GM19328 (cell line): ENCODE measurements around the gene LRP5.
"Not testable (repeated sequence)": the region's sequence is repeated elsewhere in the genome, so short reads cannot be mapped to it uniquely, and the experiment has no call there.

Experiments
- ATAC-seq: cut with Tn5 transposase; IDR thresholded peaks from one replicate; pipeline ENCODE4 v1.9.1; 2021; ENCODE audit warnings: mild to moderate bottlenecking, moderate library complexity; ENCODE audit not compliant: unreplicated experiment

The LRP5 gene

GRCh38 chr11:68386331-68386978 lies 74.1 kb downstream of the LRP5 start:
- no peak for ATAC-seq

GRCh38 chr11:68387840-68388239 lies 75.4 kb downstream of the LRP5 start:
- ATAC-seq, result no peak

DNA sequence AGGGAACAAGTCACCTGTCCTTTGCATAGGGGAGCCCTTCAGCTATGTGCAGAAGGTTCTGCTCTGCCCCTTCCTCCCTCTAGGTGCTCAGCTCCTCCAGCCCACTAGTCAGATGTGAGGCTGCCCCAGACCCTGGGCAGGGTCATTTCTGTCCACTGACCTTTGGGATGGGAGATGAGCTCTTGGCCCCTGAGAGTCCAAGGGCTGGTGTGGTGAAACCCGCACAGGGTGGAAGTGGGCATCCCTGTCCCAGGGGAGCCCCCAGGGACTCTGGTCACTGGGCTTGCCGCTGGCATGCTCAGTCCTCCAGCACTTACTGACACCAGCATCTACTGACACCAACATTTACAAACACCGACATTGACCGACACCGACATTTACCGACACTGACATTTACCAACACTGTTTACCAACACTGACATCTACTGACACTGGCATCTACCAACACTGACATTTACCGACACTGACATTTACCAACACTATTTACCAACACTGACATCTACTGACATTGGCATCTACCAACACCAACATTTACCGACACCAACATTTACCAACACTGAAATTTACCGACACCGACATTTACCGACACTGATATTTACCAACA lies 76.3 kb downstream of the LRP5 start:
- ATAC-seq, result no peak

DNA sequence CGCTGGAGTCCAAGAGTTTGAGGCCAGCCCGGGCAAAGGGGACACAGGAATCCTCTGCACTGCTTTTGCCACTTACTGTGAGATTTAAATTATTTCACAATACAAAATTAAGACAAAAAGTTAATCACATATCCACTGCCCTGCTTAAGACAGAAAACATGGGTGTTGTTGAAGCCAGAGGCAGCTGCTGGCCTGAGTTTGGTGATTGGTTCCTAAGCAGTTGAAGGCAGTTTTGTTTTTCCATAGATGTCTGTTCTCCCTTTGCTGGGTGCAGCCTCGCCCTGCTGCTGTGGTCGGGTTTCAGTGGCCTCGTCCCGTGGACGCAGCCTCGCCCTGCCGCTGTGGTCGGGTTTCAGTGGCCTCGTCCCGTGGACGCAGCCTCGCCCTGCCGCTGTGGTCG lies 77.9 kb downstream of the LRP5 start:
- ATAC-seq, result no peak

GRCh38 chr11:68392822-68393221 lies 80.4 kb downstream of the LRP5 start:
- ATAC-seq, result no peak

GRCh38 chr11:68396516-68396915 lies 84.1 kb downstream of the LRP5 start:
- ATAC-seq, result no peak

- ATAC-seq, result no peak
Measured at GRCh38 chr11:68397256-68397655, 84.9 kb downstream of the LRP5 start.

DNA sequence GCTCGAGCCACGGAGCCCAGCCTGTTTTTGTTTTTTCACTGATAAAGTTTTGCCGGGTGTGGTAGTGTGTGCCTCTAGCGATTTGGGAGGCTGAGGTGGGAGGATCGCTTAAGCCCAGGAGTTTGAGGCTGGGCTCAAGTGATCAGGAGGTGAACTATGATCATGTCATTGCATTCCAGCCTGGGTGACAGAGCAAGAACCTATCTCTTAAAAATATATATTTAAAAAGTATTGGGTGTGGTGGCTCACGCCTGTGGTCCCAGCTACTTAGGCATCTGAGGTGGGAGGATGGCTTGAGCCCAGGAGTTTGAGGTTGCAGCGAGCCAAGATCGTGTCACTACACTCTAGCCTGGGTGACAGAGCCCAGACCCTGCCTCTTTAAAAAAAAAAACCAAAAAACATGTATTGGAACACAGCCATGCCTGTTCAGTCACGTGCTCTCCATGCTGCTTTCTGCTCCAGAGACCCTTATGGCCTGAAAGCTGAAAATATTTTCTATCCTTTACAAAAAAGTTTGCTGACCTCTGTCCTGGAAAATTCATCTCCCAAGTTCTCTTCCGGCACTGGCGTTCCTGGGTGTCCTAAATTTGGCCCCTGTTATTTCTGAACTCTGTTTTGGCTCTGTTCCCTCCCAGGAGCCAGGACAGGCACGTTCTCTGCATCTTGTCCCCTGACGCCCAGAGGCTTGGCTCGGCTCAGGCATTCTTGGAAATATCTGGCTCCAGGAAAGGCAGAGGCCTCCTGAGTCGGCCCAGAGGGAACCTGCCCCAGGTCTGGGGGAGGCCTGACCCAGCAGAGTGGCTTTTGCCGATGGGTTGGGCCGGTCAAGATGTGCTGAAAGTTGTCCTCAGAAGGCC lies 86.8 kb downstream of the LRP5 start:
- no peak for ATAC-seq

DNA sequence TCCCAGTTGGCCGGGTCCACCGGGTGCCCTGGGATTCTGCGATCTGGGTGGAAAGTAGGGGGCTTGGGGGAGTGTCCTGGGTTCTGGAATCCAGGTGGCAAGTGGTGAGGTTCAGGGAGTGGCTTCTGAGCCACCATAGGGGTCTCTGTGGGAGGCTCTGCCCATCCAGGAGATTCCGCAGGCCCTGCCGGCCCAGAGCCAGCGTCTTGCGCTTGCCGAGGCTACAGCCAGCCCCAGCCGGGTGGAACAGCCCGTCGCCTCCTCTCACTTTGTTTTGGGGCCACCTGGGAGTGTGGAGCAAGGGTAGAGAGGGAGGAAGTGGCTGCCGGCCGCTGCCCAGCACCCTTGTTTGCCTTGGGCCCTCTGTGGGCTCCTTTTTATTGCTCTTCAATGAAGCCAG lies 87.5 kb downstream of the LRP5 start:
- no peak for ATAC-seq

GRCh38 chr11:68400584-68400983 lies 88.2 kb downstream of the LRP5 start:
- not testable (repeated sequence) for ATAC-seq

DNA sequence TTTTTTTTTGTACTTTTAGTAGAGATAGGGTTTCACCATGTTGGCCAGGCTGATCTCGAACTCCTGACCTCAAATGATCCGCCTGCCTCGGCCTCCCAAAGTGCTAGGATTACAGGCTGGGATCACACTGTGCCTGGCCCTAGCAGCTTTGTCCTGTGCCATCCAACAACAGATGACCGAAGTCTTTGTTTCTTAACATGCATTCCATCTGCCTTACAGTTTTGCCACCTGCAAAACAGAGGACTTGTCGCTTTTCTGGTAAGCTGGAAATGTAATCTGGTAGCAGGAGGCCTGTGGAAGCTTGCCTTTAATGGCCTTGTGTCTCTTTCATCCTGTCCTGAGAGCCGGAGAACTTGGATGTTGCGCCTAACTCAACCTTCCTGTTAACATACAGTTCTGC lies 89.5 kb downstream of the LRP5 start:
- ATAC-seq, result no peak

DNA sequence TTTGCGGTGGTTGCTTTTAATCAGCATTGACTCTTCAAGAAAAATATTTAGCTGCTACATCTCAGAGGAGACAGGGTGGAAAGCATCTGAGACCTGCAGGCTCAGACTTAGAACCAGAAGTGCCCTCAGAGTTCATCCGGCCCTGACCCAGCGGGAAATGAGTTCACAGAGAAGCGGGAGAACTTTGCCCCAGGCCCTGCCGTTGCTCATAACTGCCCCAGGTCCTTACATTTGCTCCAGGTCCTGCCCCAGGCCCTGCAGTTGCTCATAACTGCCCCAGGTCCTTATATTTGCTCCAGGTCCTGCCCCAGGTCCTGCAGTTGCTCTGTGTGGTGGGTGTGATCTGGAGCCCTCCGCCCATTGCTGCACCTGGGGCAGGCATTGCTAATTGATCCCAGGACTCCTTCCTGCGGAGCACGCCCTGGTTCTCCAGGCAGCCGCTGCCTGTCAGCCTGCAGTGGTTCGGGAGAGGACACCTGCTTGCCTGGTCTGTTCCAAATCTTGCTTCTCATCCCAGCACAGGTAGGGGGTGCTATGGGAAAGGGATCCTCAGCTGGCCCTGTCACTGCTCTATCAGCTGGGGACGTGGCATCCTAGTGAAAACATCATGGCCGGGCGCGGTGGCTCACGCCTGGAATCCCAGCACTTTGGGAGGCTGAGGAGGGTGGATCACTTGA lies 90.1 kb downstream of the LRP5 start:
- ATAC-seq, result no peak

- no peak for ATAC-seq
Measured at GRCh38 chr11:68403424-68403823, 91.0 kb downstream of the LRP5 start.

DNA sequence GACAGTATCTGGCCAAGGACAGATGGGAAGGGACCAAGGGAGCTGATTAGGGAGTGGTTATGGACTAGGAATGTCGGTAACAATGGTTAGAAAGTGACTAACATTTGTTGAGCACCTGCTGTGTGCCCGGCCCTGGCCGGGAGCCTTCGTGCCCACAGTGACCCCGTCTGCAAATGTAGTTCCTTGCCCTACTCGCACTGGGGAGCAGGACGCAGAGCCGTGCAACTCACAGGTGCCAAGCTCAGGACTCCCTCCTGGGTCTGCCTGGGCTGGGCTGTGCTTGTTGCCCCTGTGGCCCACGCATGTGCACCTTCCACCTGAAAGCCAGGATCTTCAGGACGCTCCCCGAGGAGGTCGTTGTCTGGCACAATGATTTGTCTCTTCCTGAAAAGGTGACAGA lies 91.4 kb downstream of the LRP5 start:
- ATAC-seq, result no peak

- no peak for ATAC-seq
Measured at GRCh38 chr11:68406324-68407313, 94.2 kb downstream of the LRP5 start.

DNA sequence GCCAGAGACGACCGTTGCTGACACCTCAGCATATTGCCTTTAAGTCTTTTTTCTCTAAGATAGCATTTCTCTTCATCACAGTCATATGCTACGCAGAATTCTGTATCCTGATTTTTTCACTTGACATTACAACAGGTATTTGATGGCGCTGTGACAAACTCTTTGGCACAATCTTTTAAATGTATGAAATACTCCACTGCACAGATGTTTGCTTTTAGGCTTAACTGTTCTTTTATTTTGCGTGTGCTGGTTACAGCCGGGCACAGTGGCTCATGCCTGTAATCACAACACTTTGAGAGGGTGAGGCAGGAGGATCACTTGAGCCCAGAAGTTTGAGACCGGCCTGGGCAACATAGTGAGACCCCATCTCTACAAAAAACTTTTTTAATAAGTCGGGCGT lies 96.1 kb downstream of the LRP5 start:
- no peak for ATAC-seq

- no peak for ATAC-seq
Measured at GRCh38 chr11:68409748-68410344, 97.5 kb downstream of the LRP5 start.

GRCh38 chr11:68411501-68411991 lies 99.2 kb downstream of the LRP5 start:
- no peak for ATAC-seq

- ATAC-seq, result no peak
Measured at GRCh38 chr11:68412593-68413475, 100.4 kb downstream of the LRP5 start.
